ENCODE measurements around the gene FAM89A. TPM values are rescaled to one million over a fixed set of nuclear protein-coding genes. Genes with fewer than 3 reads are reported as not detected.
A peak's percentile ranks its signal among the peaks of the same experiment; 100 is the strongest.

Gene FAM89A
- total RNA-seq (10 to 100 TPM; 10.1 to 11.5 TPM), polyA plus RNA-seq (1 to 10 TPM; 3.6 to 6.0 TPM)
- long read RNA-seq, donor 1, partial matches to known transcripts: 0 of 2 reads
- long read RNA-seq, donor 1, other reads (novel, unspliced or antisense): 0 of 2 reads
- long read RNA-seq, donor 2, transcript FAM89A-201 (2 exons, 1,495 nt): major isoform, 15 of 17 reads
- long read RNA-seq, donor 2, partial matches to known transcripts: 0 of 17 reads
- long read RNA-seq, donor 2, other reads (novel, unspliced or antisense): 2 of 17 reads

- Histone ChIP-seq H3K9me3 (ENCODE audit: control insufficient read depth, low read length) (no peaks in the 10 kb centered on the region), H3K4me3 (ENCODE audit: low read length in 2 of 2) (peak within 1 kb of the TSS; percentile 76 to 77), H3K27ac (ENCODE audit: low read depth in 1 of 2, low read length in 2 of 2) (no peak within 1 kb of the TSS), H3K36me3 (ENCODE audit: control insufficient read depth in 1 of 2, insufficient read depth in 2 of 2, low read length in 1 of 2) (no peaks in the 10 kb centered on the region), H3K4me1 (ENCODE audit: control insufficient read depth in 1 of 2, insufficient read depth in 2 of 2, low read length in 2 of 2) (no peaks in the 10 kb centered on the region), H3K27me3 (ENCODE audit: control insufficient read depth in 1 of 2, insufficient read depth in 2 of 2, low read length in 1 of 2) (no peaks in the 10 kb centered on the region)
- WGBS, 2 donors: 1 to 2% methylated on average over 41 to 82 of the region's 82 CpGs
- intact Hi-C loops (cut with DNase I): no loop called here
- DNase-seq: peak; percentile 73 to 88
- peak; percentile 80 for ATAC-seq (ENCODE audit: low FRiP score)
These were observed at the start of gene FAM89A for GRCh38 chr1:231040019-231040799. TSS of gene FAM89A (minus strand) at chr1:231040254. CDS start at chr1:231040211, 43 bp downstream.

DNA sequence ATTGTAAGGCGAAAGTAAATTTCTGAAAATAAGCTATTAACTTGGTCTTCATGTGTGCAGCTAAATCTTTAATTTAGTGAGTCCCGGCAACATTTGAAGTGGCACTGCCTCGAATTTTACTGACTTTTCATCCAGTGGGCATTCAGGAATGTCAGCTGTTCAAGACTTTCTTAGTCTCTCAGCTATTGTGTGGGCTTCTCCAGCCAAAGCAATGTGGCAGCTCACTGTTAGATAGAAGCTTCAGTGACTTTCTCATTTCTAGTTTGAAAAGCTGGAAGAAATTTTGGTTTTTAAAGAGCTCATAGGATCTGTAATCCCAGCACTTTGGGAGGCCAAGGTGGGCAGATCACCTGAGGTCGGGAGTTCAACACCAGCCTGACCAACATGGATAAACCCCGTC is 44.3 kb upstream of the FAM89A start:
- Histone ChIP-seq H3K36me3 (ENCODE audit: control insufficient read depth in 1 of 2, insufficient read depth in 2 of 2, low read length in 1 of 2) (no peaks in the 10 kb centered on the region), H3K4me1 (ENCODE audit: control insufficient read depth in 1 of 2, insufficient read depth in 2 of 2, low read length in 2 of 2) (no peaks in the 10 kb centered on the region), H3K4me3 (ENCODE audit: low read length in 2 of 2) (no peak overlapping the region), H3K27me3 (ENCODE audit: control insufficient read depth in 1 of 2, insufficient read depth in 2 of 2, low read length in 1 of 2) (no peaks in the 10 kb centered on the region), H3K27ac (ENCODE audit: low read depth in 1 of 2, low read length in 2 of 2) (no peak overlapping the region), H3K9me3 (ENCODE audit: control insufficient read depth, low read length) (no peaks in the 10 kb centered on the region)
- no peak for ATAC-seq (ENCODE audit: low FRiP score)
- no peak for DNase-seq
- intact Hi-C loops (cut with DNase I): no loop called here
- WGBS, 2 donors: 82 to 83% methylated on average over 5 of the region's 5 CpGs

DNA sequence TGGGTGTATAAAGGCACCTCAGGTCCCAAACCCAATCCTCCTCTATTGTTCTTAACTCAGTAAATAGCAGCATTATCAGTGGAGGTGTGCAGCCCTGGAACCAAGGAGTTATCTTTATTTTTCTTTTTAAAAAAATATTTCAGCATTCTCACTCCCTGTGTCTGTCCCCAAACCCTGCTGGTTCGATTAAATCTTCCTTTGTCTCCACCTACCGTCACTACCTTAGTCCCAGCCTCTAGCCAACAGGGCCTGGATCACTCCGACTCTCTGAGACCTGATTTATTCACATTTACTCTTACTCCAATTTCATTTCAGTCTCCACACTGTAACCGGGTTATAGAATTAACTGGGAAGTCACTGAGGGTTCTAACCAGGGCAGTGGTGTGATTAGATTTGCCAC is 39.1 kb upstream of the FAM89A start:
- Histone ChIP-seq H3K4me3 (ENCODE audit: low read length in 2 of 2) (no peak overlapping the region), H3K4me1 (ENCODE audit: control insufficient read depth in 1 of 2, insufficient read depth in 2 of 2, low read length in 2 of 2) (no peaks in the 10 kb centered on the region), H3K9me3 (ENCODE audit: control insufficient read depth, low read length) (no peaks in the 10 kb centered on the region), H3K36me3 (ENCODE audit: control insufficient read depth in 1 of 2, insufficient read depth in 2 of 2, low read length in 1 of 2) (no peaks in the 10 kb centered on the region), H3K27ac (ENCODE audit: low read depth in 1 of 2, low read length in 2 of 2) (no peak overlapping the region), H3K27me3 (ENCODE audit: control insufficient read depth in 1 of 2, insufficient read depth in 2 of 2, low read length in 1 of 2) (no peaks in the 10 kb centered on the region)
- WGBS, 2 donors: 83 to 87% methylated on average over 4 of the region's 4 CpGs
- DNase-seq (no peak), ATAC-seq (ENCODE audit: low FRiP score) (no peak)
- intact Hi-C loops (cut with DNase I): no loop called here

- no peaks in the 10 kb centered on the region for H3K27me3 ChIP-seq (ENCODE audit: control insufficient read depth in 1 of 2, insufficient read depth in 2 of 2, low read length in 1 of 2)
- no peaks in the 10 kb centered on the region for H3K36me3 ChIP-seq (ENCODE audit: control insufficient read depth in 1 of 2, insufficient read depth in 2 of 2, low read length in 1 of 2)
- intact Hi-C loops (cut with DNase I): no loop called here
- no peaks in the 10 kb centered on the region for H3K9me3 ChIP-seq (ENCODE audit: control insufficient read depth, low read length)
- no peak for ATAC-seq (ENCODE audit: low FRiP score)
- no peak for DNase-seq
- no peak overlapping the region for H3K4me3 ChIP-seq (ENCODE audit: low read length in 2 of 2)
- H3K27ac ChIP-seq (ENCODE audit: low read depth in 1 of 2, low read length in 2 of 2): no peak overlapping the region
- 92 to 95% methylated on average over 7 of the region's 7 CpGs for WGBS, 2 donors
- H3K4me1 ChIP-seq (ENCODE audit: control insufficient read depth in 1 of 2, insufficient read depth in 2 of 2, low read length in 2 of 2): no peaks in the 10 kb centered on the region
These were observed 38.2 kb upstream of the FAM89A start for GRCh38 chr1:231078250-231078649.

GRCh38 chr1:231076802-231077201 is 36.7 kb upstream of the FAM89A start:
- DNase-seq: no peak
- Histone ChIP-seq H3K4me3 (ENCODE audit: low read length in 2 of 2) (no peak overlapping the region), H3K36me3 (ENCODE audit: control insufficient read depth in 1 of 2, insufficient read depth in 2 of 2, low read length in 1 of 2) (no peaks in the 10 kb centered on the region), H3K9me3 (ENCODE audit: control insufficient read depth, low read length) (no peaks in the 10 kb centered on the region), H3K27ac (ENCODE audit: low read depth in 1 of 2, low read length in 2 of 2) (no peak overlapping the region), H3K27me3 (ENCODE audit: control insufficient read depth in 1 of 2, insufficient read depth in 2 of 2, low read length in 1 of 2) (no peaks in the 10 kb centered on the region), H3K4me1 (ENCODE audit: control insufficient read depth in 1 of 2, insufficient read depth in 2 of 2, low read length in 2 of 2) (no peaks in the 10 kb centered on the region)
- intact Hi-C loops (cut with DNase I): no loop called here
- no peak for ATAC-seq (ENCODE audit: low FRiP score)
- 96% methylated on average over 5 of the region's 5 CpGs for WGBS, 2 donors

DNA sequence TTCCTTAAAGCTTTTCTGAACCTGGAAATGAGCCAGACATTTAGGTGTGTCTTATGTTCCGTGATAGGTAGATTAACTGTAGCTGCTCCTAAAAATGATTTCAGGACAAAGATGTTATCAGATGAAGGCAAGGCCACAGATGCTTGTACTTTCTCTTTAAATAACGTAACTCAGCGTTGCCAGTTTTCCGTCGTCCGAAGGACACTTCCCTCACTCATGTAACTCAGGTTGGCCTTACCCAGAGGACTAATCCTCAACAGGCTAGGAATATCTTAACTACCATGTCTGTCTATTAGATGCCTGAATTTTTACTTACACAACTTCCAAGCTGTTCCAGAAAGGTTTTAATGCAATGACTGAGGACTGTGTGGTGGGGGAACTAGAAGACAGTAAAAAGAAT is 35.4 kb upstream of the FAM89A start:
- H3K4me1 ChIP-seq (ENCODE audit: control insufficient read depth in 1 of 2, insufficient read depth in 2 of 2, low read length in 2 of 2): no peaks in the 10 kb centered on the region

GRCh38 chr1:231075020-231075419 is 35.0 kb upstream of the FAM89A start:
- Histone ChIP-seq H3K4me1 (ENCODE audit: control insufficient read depth in 1 of 2, insufficient read depth in 2 of 2, low read length in 2 of 2) (no peaks in the 10 kb centered on the region), H3K4me3 (ENCODE audit: low read length in 2 of 2) (no peak overlapping the region), H3K27ac (ENCODE audit: low read depth in 1 of 2, low read length in 2 of 2) (no peak overlapping the region), H3K9me3 (ENCODE audit: control insufficient read depth, low read length) (no peaks in the 10 kb centered on the region), H3K27me3 (ENCODE audit: control insufficient read depth in 1 of 2, insufficient read depth in 2 of 2, low read length in 1 of 2) (no peaks in the 10 kb centered on the region), H3K36me3 (ENCODE audit: control insufficient read depth in 1 of 2, insufficient read depth in 2 of 2, low read length in 1 of 2) (no peaks in the 10 kb centered on the region)
- ATAC-seq (ENCODE audit: low FRiP score) (no peak), DNase-seq (no peak)
- 88 to 90% methylated on average over 6 of the region's 6 CpGs for WGBS, 2 donors
- intact Hi-C loops (cut with DNase I): no loop called here

More for the DNA sequence above, 35.4 kb upstream of the FAM89A start:
- Histone ChIP-seq H3K36me3 (ENCODE audit: control insufficient read depth in 1 of 2, insufficient read depth in 2 of 2, low read length in 1 of 2) (no peaks in the 10 kb centered on the region), H3K27ac (ENCODE audit: low read depth in 1 of 2, low read length in 2 of 2) (no peak overlapping the region), H3K9me3 (ENCODE audit: control insufficient read depth, low read length) (no peaks in the 10 kb centered on the region), H3K27me3 (ENCODE audit: control insufficient read depth in 1 of 2, insufficient read depth in 2 of 2, low read length in 1 of 2) (no peaks in the 10 kb centered on the region), H3K4me3 (ENCODE audit: low read length in 2 of 2) (no peak overlapping the region)
- DNase-seq (no peak), ATAC-seq (ENCODE audit: low FRiP score) (no peak)
- intact Hi-C loops (cut with DNase I): no loop called here
- WGBS, 2 donors: 84 to 85% methylated on average over 6 of the region's 6 CpGs

GRCh38 chr1:231074046-231074445 is 34.0 kb upstream of the FAM89A start:
- Histone ChIP-seq H3K36me3 (ENCODE audit: control insufficient read depth in 1 of 2, insufficient read depth in 2 of 2, low read length in 1 of 2) (no peaks in the 10 kb centered on the region), H3K9me3 (ENCODE audit: control insufficient read depth, low read length) (no peaks in the 10 kb centered on the region), H3K4me1 (ENCODE audit: control insufficient read depth in 1 of 2, insufficient read depth in 2 of 2, low read length in 2 of 2) (no peaks in the 10 kb centered on the region), H3K27ac (ENCODE audit: low read depth in 1 of 2, low read length in 2 of 2) (no peak overlapping the region), H3K4me3 (ENCODE audit: low read length in 2 of 2) (no peak overlapping the region), H3K27me3 (ENCODE audit: control insufficient read depth in 1 of 2, insufficient read depth in 2 of 2, low read length in 1 of 2) (no peaks in the 10 kb centered on the region)
- DNase-seq (no peak), ATAC-seq (ENCODE audit: low FRiP score) (no peak)
- intact Hi-C loops (cut with DNase I): no loop called here
- 86 to 91% methylated on average over 2 of the region's 2 CpGs for WGBS, 2 donors

- DNase-seq (no peak), ATAC-seq (ENCODE audit: low FRiP score) (no peak)
- WGBS, 2 donors: 94 to 96% methylated on average over 3 of the region's 3 CpGs
- H3K27ac ChIP-seq (ENCODE audit: low read depth in 1 of 2, low read length in 2 of 2): no peak overlapping the region
- H3K36me3 ChIP-seq (ENCODE audit: control insufficient read depth in 1 of 2, insufficient read depth in 2 of 2, low read length in 1 of 2): no peaks in the 10 kb centered on the region
- no peaks in the 10 kb centered on the region for H3K4me1 ChIP-seq (ENCODE audit: control insufficient read depth in 1 of 2, insufficient read depth in 2 of 2, low read length in 2 of 2)
- H3K4me3 ChIP-seq (ENCODE audit: low read length in 2 of 2): no peak overlapping the region
- H3K9me3 ChIP-seq (ENCODE audit: control insufficient read depth, low read length): no peaks in the 10 kb centered on the region
- intact Hi-C loops (cut with DNase I): no loop called here
- H3K27me3 ChIP-seq (ENCODE audit: control insufficient read depth in 1 of 2, insufficient read depth in 2 of 2, low read length in 1 of 2): no peaks in the 10 kb centered on the region
These were observed 33.3 kb upstream of the FAM89A start for GRCh38 chr1:231073331-231073730.

Data from aorta (tissue), 5 donors.